HCT116 (cell line): ENCODE results near the gene CD1E. TPM values are rescaled to one million over a fixed set of nuclear protein-coding genes. Genes with fewer than 3 reads are reported as not detected.
A peak's percentile ranks its signal among the peaks of the same experiment; 100 is the strongest.

Experiments used
- ATAC-seq: fragments of 200-7000 bp; cut with Tn5 transposase; 2 replicates; pipeline ENCODE4 v1.9.1; 2020; ENCODE audit warnings: mild to moderate bottlenecking, moderate library complexity
- BruUV-seq: library from RNA; stranded (reverse); fragments of 400-500 nt; replicated peaks from 2 replicates; lab custom pipeline; 2021; lab: Mats Ljungman, UMichigan
- CTCF ChIA-PET: fragments of 300-600 bp; sonication (Branson Sonifier 250); formaldehyde crosslinking; loops from one replicate; lab custom pipeline; 2021; ENCODE audit warnings: antibody characterized with exemption; lab: Charles Lee
- POLR2A ChIA-PET: fragments of 300-600, 350-600 bp; sonication (Branson Sonifier 250); formaldehyde crosslinking; loops from one replicate; lab custom pipeline; 2021; ENCODE audit warnings: antibody characterized with exemption; lab: Charles Lee
- RAD21 ChIA-PET, 2 experiments: fragments of 300-600 bp; sonication (Branson Sonifier 250); formaldehyde crosslinking; loops; one replicate each; lab custom pipeline; 2023; ENCODE audit warnings: low total read pairs in 2 of 2; ENCODE audit not compliant: uncharacterized antibody in 2 of 2, unreplicated experiment in 2 of 2, low non-redundant PET in 1 of 2; lab: Charles Lee
- DNase-seq: peaks from one replicate; pipeline ENCODE4 v3.0.0-alpha.2; 2010; ENCODE audit warnings: low read depth, low spot score
- H2AFZ ChIP-seq: fragments of 200-600 bp; shearing (Covaris generic), sonication (generic); 2 replicates; pipeline ENCODE4 v1.6.1; 2017; ENCODE audit warnings: low read depth, mixed run types, mixed read lengths, antibody characterized with exemption, low read length; ENCODE audit not compliant: poor library complexity, severe bottlenecking
- H3K27ac ChIP-seq: 2 replicates; pipeline ENCODE4 v1.5.1; 2012; ENCODE audit warnings: low read depth, low read length
- H3K27me3 ChIP-seq: fragments of 200-600 bp; sonication (generic); 2 replicates; pipeline ENCODE4 v1.6.1; 2016; ENCODE audit warnings: mixed run types, low read length, mixed read lengths; ENCODE audit not compliant: insufficient read depth
- H3K36me3 ChIP-seq, 2 experiments: fragments of 200-500 bp in 1 of 2; fragments of 200-600 bp in 1 of 2; sonication (Bioruptor generic) in 1 of 2; sonication (generic) in 1 of 2; 2 replicates each; pipeline versions ENCODE4 v1.5.1 to v1.6.1; 2014 to 2016; ENCODE audit warnings: low read length in 2 of 2, inconsistent platforms in 1 of 2, mixed read lengths in 1 of 2, mixed run types in 1 of 2; ENCODE audit not compliant: insufficient read depth in 2 of 2, control insufficient read depth in 1 of 2
- H3K4me1 ChIP-seq, 2 experiments: fragments of 200-600 bp in 1 of 2; sonication (generic) in 1 of 2; 2 replicates each; pipeline versions ENCODE4 v1.5.1 to v1.6.1; 2012 to 2017; ENCODE audit warnings: low read length in 2 of 2, inconsistent platforms in 1 of 2, mild to moderate bottlenecking in 1 of 2, mixed read lengths in 1 of 2, mixed run types in 1 of 2, moderate library complexity in 1 of 2; ENCODE audit not compliant: insufficient read depth in 2 of 2, control insufficient read depth in 1 of 2
- H3K4me2 ChIP-seq: fragments of 200-600 bp; sonication (generic); 2 replicates; pipeline ENCODE4 v1.6.1; 2017; ENCODE audit warnings: mixed run types, low read length, mixed read lengths
- H3K4me3 ChIP-seq, 2 experiments: fragments of 200-600 bp in 1 of 2; sonication (generic) in 1 of 2; replicated peaks in 1 of 2; 2 replicates each; pipeline ENCODE4 v1.5.1; 2011 to 2016; ENCODE audit warnings: low read length in 2 of 2, control low read depth in 1 of 2, low read depth in 1 of 2, mild to moderate bottlenecking in 1 of 2, mixed read lengths in 1 of 2, mixed run types in 1 of 2
- H3K79me2 ChIP-seq: fragments of 200-600 bp; sonication (generic); 2 replicates; pipeline ENCODE4 v1.6.1; 2017; ENCODE audit warnings: mild to moderate bottlenecking, mixed run types, low read length, moderate library complexity, mixed read lengths; ENCODE audit not compliant: insufficient read depth
- H3K9ac ChIP-seq: fragments of 200-600 bp; sonication (generic); 2 replicates; pipeline ENCODE4 v1.6.1; 2016; ENCODE audit warnings: low read length, mixed read lengths
- H3K9me2 ChIP-seq: fragments of 200-600 bp; sonication (generic), shearing (Covaris generic); 2 replicates; pipeline ENCODE4 v1.6.1; 2017; ENCODE audit warnings: mixed run types, mild to moderate bottlenecking, moderate library complexity; ENCODE audit not compliant: insufficient read depth
- H3K9me3 ChIP-seq, 2 experiments: fragments of 200-500 bp in 1 of 2; fragments of 200-600 bp in 1 of 2; sonication (Bioruptor generic) in 1 of 2; sonication (generic) in 1 of 2; 2 replicates each; pipeline ENCODE4 v1.6.1; 2014 to 2017; ENCODE audit warnings: low read length in 2 of 2, mixed read lengths in 2 of 2, inconsistent platforms in 1 of 2, low read depth in 1 of 2, mild to moderate bottlenecking in 1 of 2, mixed run types in 1 of 2, moderate library complexity in 1 of 2; ENCODE audit not compliant: control insufficient read depth in 1 of 2, insufficient read depth in 1 of 2
- H4K20me1 ChIP-seq: fragments of 200-600 bp; sonication (generic), shearing (Covaris generic); 2 replicates; pipeline ENCODE4 v1.6.1; 2017; ENCODE audit warnings: mixed run types, mild to moderate bottlenecking, moderate library complexity; ENCODE audit not compliant: insufficient read depth
- CBX3 ChIP-seq: IDR thresholded peaks from 2 replicates; pipeline ENCODE4 v1.6.1; 2012; ENCODE audit warnings: low read depth
- ELF1 ChIP-seq: IDR thresholded peaks from 2 replicates; pipeline ENCODE4 v1.6.1; 2012; ENCODE audit warnings: low read depth, borderline replicate concordance
- EZH2 ChIP-seq: fragments of 200-600 bp; sonication (generic); IDR thresholded peaks from 2 replicates; pipeline ENCODE4 v1.6.1; 2017; ENCODE audit warnings: antibody characterized with exemption, mixed run types
- FOSL1 ChIP-seq: IDR thresholded peaks from 2 replicates; pipeline ENCODE4 v1.6.1; 2012; ENCODE audit warnings: low read depth
- JUND ChIP-seq: IDR thresholded peaks from 2 replicates; pipeline ENCODE4 v1.6.1; 2012
- POLR2A ChIP-seq: IDR thresholded peaks from 2 replicates; pipeline ENCODE4 v1.7.0; 2011; ENCODE audit warnings: borderline replicate concordance; ENCODE audit not compliant: insufficient read depth, insufficient read length; ENCODE audit errors: extremely low read depth
- RAD21 ChIP-seq: IDR thresholded peaks from 2 replicates; pipeline ENCODE4 v1.6.1; 2012; ENCODE audit warnings: low read depth, mild to moderate bottlenecking
- SIN3A ChIP-seq: IDR thresholded peaks from 2 replicates; pipeline ENCODE4 v1.6.1; 2012; ENCODE audit warnings: low read depth
- SRF ChIP-seq: IDR thresholded peaks from 2 replicates; pipeline ENCODE4 v1.6.1; 2012; ENCODE audit warnings: low read depth
- YY1 ChIP-seq: IDR thresholded peaks from 2 replicates; pipeline ENCODE4 v1.6.1; 2011; ENCODE audit warnings: low read length, low read depth, moderate library complexity, mild to moderate bottlenecking; ENCODE audit not compliant: insufficient replicate concordance; ENCODE audit errors: extremely low read depth
- intact Hi-C: fragments of 100-400 bp; cut with micrococcal nuclease; formaldehyde crosslinking; loops from 2 replicates; pipeline ENCODE4 v1.10.0; 2022
- total RNA-seq: library from RNA; stranded (reverse); gene quantifications from one replicate; pipeline ENCODE4 v1.2.1, GENCODE V29; 2021; ENCODE audit not compliant: unreplicated experiment
- TF ChIP-seq, protein P1 (sequence below), 3 experiments: fragments of 200-600 bp in 1 of 3; sonication (generic) in 1 of 3; IDR thresholded peaks in 2 of 3; conservative IDR thresholded peaks in 1 of 3; 2 replicates each; pipeline ENCODE4 v1.5.1; 2012 to 2017; ENCODE audit warnings: low read depth in 2 of 3, low read length in 2 of 3, antibody characterized with exemption in 1 of 3, borderline replicate concordance in 1 of 3, control low read depth in 1 of 3, mild to moderate bottlenecking in 1 of 3, mixed read lengths in 1 of 3, mixed run types in 1 of 3, moderate library complexity in 1 of 3; ENCODE audit not compliant: insufficient read depth in 1 of 3
- TF ChIP-seq, protein P2 (sequence below): IDR thresholded peaks from 2 replicates; pipeline ENCODE4 v1.6.1; 2012; ENCODE audit warnings: low read depth
- TF ChIP-seq, protein P3 (sequence below): IDR thresholded peaks from 2 replicates; pipeline ENCODE4 v1.6.1; 2012

CD1E gene
- total RNA-seq, 1 experiment from 2014 or later = not detected

DNA sequence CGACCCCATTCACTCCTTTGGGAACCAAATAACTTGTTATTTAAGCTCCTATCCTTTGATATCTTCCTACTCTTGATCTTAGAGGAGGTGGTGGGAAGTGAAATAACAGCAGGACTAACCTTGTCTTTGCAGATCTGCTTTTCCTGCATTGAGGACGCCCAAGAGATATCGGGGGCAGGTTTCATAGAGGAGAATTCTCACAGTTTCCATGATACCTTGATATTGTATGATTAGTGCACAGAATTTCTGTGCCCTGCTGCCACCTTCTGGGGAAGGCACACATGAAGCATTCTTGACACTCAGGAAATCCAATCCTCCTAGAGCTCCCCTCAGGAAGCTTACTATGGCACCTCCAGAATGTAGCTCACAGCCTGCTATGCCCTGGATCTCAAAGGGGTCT lies 24.0 kb upstream of the CD1E start:
- ChIA-PET RAD21 (no interaction called here), POLR2A (no interaction called here), CTCF (interaction anchor here (1.1 to 1.4 kb wide), 2 partner anchors 126 to 205 kb away, joined by 3 to 15 read pairs; no protein-coding TSS in a partner anchor)
- H3K36me3 ChIP-seq = no peaks in the 10 kb centered on the region
- ATAC-seq = peak; percentile 47; the same call in 1 of the 2 replicates
- H3K4me3 ChIP-seq = no peak overlapping the region
- intact Hi-C loops = loop anchor here (5.0 kb wide), 1 partner anchor 127 kb away; no protein-coding TSS in a partner anchor
- H3K9me2 ChIP-seq = no peaks in the 10 kb centered on the region
- no peaks in the 10 kb centered on the region for H4K20me1 ChIP-seq
- no peak overlapping the region for H3K9ac ChIP-seq
- no peak overlapping the region for H2AFZ ChIP-seq
- no peaks in the 10 kb centered on the region for H3K4me1 ChIP-seq
- TF ChIP-seq EZH2 (no peak), RAD21 (peak; percentile 17; the same call in 1 of the 2 replicates), CBX3 (no peak), POLR2A (no peak)
- TF ChIP-seq, protein P1, sequence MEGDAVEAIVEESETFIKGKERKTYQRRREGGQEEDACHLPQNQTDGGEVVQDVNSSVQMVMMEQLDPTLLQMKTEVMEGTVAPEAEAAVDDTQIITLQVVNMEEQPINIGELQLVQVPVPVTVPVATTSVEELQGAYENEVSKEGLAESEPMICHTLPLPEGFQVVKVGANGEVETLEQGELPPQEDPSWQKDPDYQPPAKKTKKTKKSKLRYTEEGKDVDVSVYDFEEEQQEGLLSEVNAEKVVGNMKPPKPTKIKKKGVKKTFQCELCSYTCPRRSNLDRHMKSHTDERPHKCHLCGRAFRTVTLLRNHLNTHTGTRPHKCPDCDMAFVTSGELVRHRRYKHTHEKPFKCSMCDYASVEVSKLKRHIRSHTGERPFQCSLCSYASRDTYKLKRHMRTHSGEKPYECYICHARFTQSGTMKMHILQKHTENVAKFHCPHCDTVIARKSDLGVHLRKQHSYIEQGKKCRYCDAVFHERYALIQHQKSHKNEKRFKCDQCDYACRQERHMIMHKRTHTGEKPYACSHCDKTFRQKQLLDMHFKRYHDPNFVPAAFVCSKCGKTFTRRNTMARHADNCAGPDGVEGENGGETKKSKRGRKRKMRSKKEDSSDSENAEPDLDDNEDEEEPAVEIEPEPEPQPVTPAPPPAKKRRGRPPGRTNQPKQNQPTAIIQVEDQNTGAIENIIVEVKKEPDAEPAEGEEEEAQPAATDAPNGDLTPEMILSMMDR (IDR thresholded peaks at IDR 0.05 in 2 of 3, conservative IDR thresholded peaks at IDR 0.05 in 1 of 3; ENCODE audit: borderline replicate concordance in 1 of 3, insufficient read depth in 1 of 3, low read depth in 2 of 3, low read length in 2 of 3) = peak; percentile 10 to 31 (median 20); a peak in 2 of 6 replicates
- TF ChIP-seq, all 23 proteins: peak for 2
- H3K27ac ChIP-seq = no peak overlapping the region
- peaks cover 16% of the 10 kb centered on the region; the same call in 1 of the 2 replicates for H3K27me3 ChIP-seq
- no TSS peak for BruUV-seq
- H3K9me3 ChIP-seq = no peaks in the 10 kb centered on the region
- no peak overlapping the region for H3K4me2 ChIP-seq
- no peak for DNase-seq
- H3K79me2 ChIP-seq = no peaks in the 10 kb centered on the region

DNA sequence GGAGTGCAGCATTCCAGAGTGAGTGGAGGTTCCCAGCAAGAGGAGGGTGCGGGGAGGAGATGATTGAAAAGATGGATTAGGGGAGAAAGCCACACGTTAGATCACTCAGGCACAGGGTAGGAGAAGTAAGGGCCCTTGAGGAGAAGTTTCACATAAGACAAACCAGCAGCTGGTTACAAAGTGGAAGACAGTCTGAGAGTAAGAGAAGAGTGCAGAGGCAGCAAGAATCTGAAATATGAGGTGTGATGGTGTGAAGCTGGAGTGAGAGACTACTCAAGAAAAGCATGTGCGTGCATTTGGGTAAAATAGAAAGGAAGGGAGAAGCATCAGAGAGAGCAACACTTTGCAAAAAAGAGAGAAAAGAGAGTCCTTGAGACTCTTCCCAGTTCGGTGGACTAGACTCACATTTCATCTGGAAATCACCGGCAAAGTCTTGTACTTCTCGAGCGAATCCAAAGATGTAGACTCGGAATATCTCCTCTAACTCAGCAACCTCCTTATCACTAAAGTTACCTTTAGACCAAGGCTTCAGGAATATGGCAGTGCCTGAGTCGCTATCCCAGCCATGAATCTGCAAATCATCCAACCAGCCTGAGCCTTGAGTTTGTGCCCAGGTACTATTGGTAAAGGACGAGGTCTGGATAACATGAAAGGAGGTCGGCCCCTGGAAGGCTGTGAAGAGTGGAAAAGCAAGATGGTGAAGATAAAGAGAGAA lies 23.1 kb upstream of the CD1E start:
- H3K36me3 ChIP-seq = no peaks in the 10 kb centered on the region
- no peaks in the 10 kb centered on the region for H3K9me2 ChIP-seq
- DNase-seq (no peak), ATAC-seq (no peak)
- H3K9ac ChIP-seq = no peak overlapping the region
- H3K4me1 ChIP-seq = no peaks in the 10 kb centered on the region
- H3K79me2 ChIP-seq = no peaks in the 10 kb centered on the region
- RAD21 ChIA-PET = no interaction called here
- no peak overlapping the region for H2AFZ ChIP-seq
- H3K27me3 ChIP-seq = peaks cover 16% of the 10 kb centered on the region; the same call in 1 of the 2 replicates
- intact Hi-C loops = no loop called here
- H3K4me3 ChIP-seq = no peak overlapping the region
- H3K9me3 ChIP-seq = no peaks in the 10 kb centered on the region
- TF ChIP-seq RAD21 (no peak), POLR2A (no peak), SIN3A (no peak), FOSL1 (no peak), ELF1 (no peak), EZH2 (no peak), SRF (no peak), YY1 (no peak), JUND (no peak)
- TF ChIP-seq, protein P2, sequence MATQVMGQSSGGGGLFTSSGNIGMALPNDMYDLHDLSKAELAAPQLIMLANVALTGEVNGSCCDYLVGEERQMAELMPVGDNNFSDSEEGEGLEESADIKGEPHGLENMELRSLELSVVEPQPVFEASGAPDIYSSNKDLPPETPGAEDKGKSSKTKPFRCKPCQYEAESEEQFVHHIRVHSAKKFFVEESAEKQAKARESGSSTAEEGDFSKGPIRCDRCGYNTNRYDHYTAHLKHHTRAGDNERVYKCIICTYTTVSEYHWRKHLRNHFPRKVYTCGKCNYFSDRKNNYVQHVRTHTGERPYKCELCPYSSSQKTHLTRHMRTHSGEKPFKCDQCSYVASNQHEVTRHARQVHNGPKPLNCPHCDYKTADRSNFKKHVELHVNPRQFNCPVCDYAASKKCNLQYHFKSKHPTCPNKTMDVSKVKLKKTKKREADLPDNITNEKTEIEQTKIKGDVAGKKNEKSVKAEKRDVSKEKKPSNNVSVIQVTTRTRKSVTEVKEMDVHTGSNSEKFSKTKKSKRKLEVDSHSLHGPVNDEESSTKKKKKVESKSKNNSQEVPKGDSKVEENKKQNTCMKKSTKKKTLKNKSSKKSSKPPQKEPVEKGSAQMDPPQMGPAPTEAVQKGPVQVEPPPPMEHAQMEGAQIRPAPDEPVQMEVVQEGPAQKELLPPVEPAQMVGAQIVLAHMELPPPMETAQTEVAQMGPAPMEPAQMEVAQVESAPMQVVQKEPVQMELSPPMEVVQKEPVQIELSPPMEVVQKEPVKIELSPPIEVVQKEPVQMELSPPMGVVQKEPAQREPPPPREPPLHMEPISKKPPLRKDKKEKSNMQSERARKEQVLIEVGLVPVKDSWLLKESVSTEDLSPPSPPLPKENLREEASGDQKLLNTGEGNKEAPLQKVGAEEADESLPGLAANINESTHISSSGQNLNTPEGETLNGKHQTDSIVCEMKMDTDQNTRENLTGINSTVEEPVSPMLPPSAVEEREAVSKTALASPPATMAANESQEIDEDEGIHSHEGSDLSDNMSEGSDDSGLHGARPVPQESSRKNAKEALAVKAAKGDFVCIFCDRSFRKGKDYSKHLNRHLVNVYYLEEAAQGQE = no peak
- TF ChIP-seq, protein P3, sequence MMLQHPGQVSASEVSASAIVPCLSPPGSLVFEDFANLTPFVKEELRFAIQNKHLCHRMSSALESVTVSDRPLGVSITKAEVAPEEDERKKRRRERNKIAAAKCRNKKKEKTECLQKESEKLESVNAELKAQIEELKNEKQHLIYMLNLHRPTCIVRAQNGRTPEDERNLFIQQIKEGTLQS = no peak
- H3K27ac ChIP-seq = no peak overlapping the region
- BruUV-seq = no TSS peak
- H3K4me2 ChIP-seq = no peak overlapping the region
- POLR2A ChIA-PET = no interaction called here
- CTCF ChIA-PET = interaction anchor here (1.4 kb wide), 1 partner anchor 126 kb away, joined by 15 read pairs; no protein-coding TSS in a partner anchor
- no peaks in the 10 kb centered on the region for H4K20me1 ChIP-seq
